IPS-15b (cell line): ENCODE results near the gene SERPINE2.

ENCODE experiments used
- H3K27me3 ChIP-seq: one replicate; pipeline ENCODE4 v1.6.1; 2013; ENCODE audit warnings: low read length; ENCODE audit not compliant: control insufficient read depth, insufficient read depth
- H3K36me3 ChIP-seq: one replicate; pipeline ENCODE4 v1.6.1; 2013; ENCODE audit warnings: low read length; ENCODE audit not compliant: control insufficient read depth, insufficient read depth
- H3K4me1 ChIP-seq: one replicate; pipeline ENCODE4 v1.6.1; 2013; ENCODE audit warnings: mild to moderate bottlenecking, low read length; ENCODE audit not compliant: control insufficient read depth, insufficient read depth
- H3K4me3 ChIP-seq: one replicate; pipeline ENCODE4 v1.5.1; 2013; ENCODE audit warnings: low read depth, low read length
- H3K9ac ChIP-seq: one replicate; pipeline ENCODE4 v1.6.1; 2013; ENCODE audit warnings: low read depth, mild to moderate bottlenecking, low read length
- H3K9me3 ChIP-seq: one replicate; pipeline ENCODE4 v1.6.1; 2013; ENCODE audit warnings: mild to moderate bottlenecking, low read length; ENCODE audit not compliant: control insufficient read depth, insufficient read depth

The SERPINE2 gene

DNA sequence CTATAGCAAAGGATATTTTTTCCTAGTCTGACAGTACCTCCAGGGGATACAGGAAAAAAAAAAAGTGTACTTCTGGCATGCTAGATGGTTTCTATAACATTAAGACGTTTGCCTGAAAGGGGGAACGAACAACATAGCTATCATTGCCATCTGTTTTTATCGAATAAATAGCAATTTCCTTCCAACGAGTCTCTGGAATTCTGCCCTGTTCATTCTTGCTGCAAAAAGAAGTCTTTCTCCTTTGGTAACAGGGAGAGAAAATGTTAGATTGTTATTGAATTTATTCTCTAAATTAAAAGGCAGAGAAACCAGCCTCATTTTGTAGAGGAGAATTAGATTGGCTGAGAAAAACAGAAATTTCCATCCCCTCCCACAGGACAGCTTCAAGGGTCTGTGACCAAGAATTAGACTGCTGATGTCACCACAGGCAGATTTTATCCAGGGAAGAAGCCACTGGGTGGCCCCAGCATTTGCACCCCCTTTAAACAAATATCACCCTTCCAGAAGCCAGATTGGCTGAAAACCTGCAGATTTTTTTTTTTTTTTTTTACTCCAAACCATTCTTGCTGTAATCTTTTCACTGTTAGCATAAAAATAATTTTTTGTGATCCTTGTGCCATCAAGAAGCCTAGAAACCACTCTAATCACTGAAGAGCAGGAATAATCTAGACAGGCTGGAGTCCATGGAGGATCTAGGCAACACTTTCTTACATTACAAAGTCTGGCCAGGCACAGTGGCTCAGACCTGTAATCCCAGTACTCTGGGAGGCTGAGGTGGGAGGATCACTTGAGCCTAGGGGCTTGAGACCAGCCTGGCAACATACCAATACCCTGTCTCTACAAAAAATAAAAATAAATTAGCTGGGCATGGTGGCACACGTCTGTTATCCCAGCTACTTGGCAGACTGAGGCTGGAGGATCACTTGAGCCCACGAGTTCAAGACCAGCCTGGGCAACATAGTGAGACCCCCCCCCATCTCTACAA, 106.0 kb downstream of the SERPINE2 start:
- no peak overlapping the region for H3K4me3 ChIP-seq
- H3K27me3 ChIP-seq, result no peaks in the 10 kb centered on the region
- no peaks in the 10 kb centered on the region for H3K9me3 ChIP-seq
- H3K36me3 ChIP-seq, result no peaks in the 10 kb centered on the region
- no peak overlapping the region for H3K9ac ChIP-seq
- H3K4me1 ChIP-seq, result peaks cover 35% of the 10 kb centered on the region

DNA sequence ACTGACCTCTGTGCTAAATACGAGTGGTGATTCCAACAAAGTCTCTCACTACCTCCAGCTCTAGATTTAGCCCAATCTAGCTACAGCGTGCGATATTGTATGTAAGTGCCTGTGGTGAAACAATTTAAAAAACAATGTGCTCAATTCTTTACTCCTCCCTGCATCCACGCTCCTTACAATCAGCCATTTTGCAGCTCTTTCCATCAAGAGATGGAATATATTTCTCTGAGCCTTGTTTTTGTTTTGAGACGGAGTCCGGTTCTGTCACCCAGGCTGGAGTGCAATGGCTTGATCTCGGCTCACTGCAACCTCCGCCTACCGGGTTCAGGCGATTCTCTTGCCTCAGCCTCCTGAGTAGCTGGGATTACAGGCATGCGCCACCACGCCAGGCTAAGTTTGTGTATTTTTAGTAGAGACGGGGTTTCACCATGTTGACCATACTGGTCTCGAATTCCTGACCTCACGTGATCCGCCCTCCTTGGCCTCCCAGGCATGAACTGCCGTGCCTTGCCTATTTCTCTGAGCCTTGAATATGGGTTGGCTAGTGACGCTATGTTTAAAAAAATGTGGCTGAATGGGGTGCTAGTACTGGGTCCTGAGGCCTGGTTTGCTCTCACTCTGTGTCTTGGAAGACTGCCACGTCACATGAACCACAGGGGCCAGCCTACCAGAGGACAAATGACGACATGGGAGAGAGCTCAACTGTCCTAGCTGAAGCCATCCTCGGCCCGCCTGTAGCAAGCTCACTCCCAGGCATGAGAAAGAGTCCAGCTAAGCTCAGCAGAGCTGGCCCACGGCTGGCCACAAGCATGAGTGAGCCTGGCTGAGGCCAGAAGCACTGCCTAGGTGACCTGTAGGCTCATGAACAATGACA, 108.7 kb downstream of the SERPINE2 start:
- Histone ChIP-seq H3K9me3 (no peaks in the 10 kb centered on the region), H3K4me3 (no peak overlapping the region), H3K9ac (peak overlapping the region; percentile 37), H3K36me3 (no peaks in the 10 kb centered on the region), H3K4me1 (peaks cover 10% of the 10 kb centered on the region), H3K27me3 (no peaks in the 10 kb centered on the region)

- Histone ChIP-seq H3K4me1 (peaks cover 7% of the 10 kb centered on the region), H3K9me3 (no peaks in the 10 kb centered on the region), H3K36me3 (no peaks in the 10 kb centered on the region), H3K9ac (no peak overlapping the region), H3K27me3 (no peaks in the 10 kb centered on the region), H3K4me3 (no peak overlapping the region)
Measured at GRCh38 chr2:223929571-223930102, 109.4 kb downstream of the SERPINE2 start.

DNA sequence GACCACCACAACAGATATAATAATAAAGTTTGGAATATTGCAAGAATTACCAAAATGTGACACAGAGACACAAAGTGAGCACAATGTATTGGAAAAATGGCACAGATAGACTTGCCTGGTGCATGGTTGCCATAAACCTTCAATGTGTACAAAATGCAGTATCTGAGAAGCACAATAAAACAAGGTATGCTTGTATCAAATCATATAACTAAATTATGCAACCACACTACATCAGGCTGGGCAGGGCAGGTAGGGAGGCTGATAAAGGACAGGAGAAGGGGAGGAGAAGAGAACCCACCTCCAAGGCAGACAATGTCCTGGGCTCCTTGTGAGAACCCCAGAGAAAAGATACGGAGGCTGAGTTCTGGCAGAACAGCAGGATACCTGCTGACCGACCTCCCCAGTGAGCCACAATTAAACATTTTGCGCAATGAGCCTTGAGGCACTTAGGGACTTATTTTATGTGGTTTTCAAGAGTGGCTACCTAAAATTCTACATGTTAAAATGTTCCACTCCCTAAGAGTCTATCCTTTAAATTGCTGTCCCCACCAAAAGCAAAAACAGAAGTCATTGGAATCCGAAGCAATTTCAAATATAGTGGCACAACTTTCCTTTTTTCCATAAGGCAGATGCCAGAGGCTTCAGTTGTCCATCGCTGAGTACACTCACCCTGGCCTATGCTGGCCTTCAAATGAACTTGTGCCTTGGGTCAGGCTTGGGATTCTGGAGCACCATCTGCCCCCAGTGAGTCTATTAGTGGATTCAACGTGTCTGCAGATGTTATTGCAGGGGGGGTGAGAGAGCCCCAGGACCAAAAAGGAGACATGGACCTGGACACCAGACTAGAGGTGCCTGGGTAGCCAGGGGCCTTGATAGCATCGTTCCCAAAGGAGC, 110.7 kb downstream of the SERPINE2 start:
- Histone ChIP-seq H3K9me3 (no peaks in the 10 kb centered on the region), H3K27me3 (no peaks in the 10 kb centered on the region), H3K4me3 (no peak overlapping the region), H3K9ac (no peak overlapping the region), H3K4me1 (peaks cover 7% of the 10 kb centered on the region), H3K36me3 (no peaks in the 10 kb centered on the region)

DNA sequence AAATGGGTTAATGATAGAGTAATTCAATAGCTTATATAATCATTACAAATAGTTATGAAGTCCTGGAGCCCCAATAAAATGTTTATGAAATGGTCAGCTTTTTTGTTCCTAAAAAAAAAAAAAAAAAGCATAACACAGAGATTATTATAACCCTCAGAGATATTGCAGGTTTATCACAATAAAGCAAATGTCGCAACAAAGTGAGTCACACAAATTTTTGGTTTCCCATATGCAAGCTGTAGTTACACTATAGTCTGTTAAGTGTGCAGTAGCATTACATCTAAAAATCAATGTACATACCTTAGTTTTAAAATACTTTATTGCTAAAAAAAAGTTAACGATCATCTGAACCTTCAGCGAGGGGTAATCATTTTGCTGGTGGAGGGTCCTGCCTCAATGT, 114.0 kb downstream of the SERPINE2 start:
- no peaks in the 10 kb centered on the region for H3K4me1 ChIP-seq
- H3K9ac ChIP-seq, result no peak overlapping the region
- H3K4me3 ChIP-seq, result no peak overlapping the region
- H3K27me3 ChIP-seq, result no peaks in the 10 kb centered on the region
- H3K9me3 ChIP-seq, result no peaks in the 10 kb centered on the region
- no peaks in the 10 kb centered on the region for H3K36me3 ChIP-seq
